Rectal smooth muscle tissue (tissue), 1 donor: ENCODE results near the gene FAM221B.
A peak's percentile ranks its signal among the peaks of the same experiment; 100 is the strongest.

Source experiments
- H3K27ac ChIP-seq: one replicate; pipeline ENCODE4 v1.7.0; 2013; ENCODE audit warnings: low read depth, low read length, inconsistent platforms
- H3K27me3 ChIP-seq: one replicate; pipeline ENCODE4 v1.7.0; 2013; ENCODE audit warnings: low read length; ENCODE audit not compliant: control insufficient read depth, insufficient read depth
- H3K36me3 ChIP-seq: one replicate; pipeline ENCODE4 v1.7.0; 2013; ENCODE audit warnings: low read length; ENCODE audit not compliant: control insufficient read depth, insufficient read depth
- H3K4me1 ChIP-seq: one replicate; pipeline ENCODE4 v1.7.0; 2013; ENCODE audit warnings: low read length; ENCODE audit not compliant: control insufficient read depth, insufficient read depth
- H3K4me3 ChIP-seq: one replicate; pipeline ENCODE4 v1.7.0; 2013; ENCODE audit warnings: low read length
- H3K9ac ChIP-seq: one replicate; pipeline ENCODE4 v1.7.0; 2013; ENCODE audit warnings: low read length

FAM221B gene

GRCh38 chr9:35859310-35859989 lies 30.9 kb upstream of the FAM221B start:
- Histone ChIP-seq H3K27me3 (no peaks in the 10 kb centered on the region), H3K36me3 (no peaks in the 10 kb centered on the region), H3K27ac (no peak overlapping the region), H3K9ac (no peak overlapping the region), H3K4me3 (no peak overlapping the region), H3K4me1 (no peaks in the 10 kb centered on the region)

- H3K27ac ChIP-seq = no peak overlapping the region
- H3K4me3 ChIP-seq = no peak overlapping the region
- peaks cover under 1% of the 10 kb centered on the region for H3K36me3 ChIP-seq
- no peaks in the 10 kb centered on the region for H3K4me1 ChIP-seq
- no peaks in the 10 kb centered on the region for H3K27me3 ChIP-seq
- no peak overlapping the region for H3K9ac ChIP-seq
These were observed 29.9 kb upstream of the FAM221B start for GRCh38 chr9:35858458-35858857.

- Histone ChIP-seq H3K27me3 (no peaks in the 10 kb centered on the region), H3K27ac (no peak overlapping the region), H3K36me3 (peaks cover 3% of the 10 kb centered on the region), H3K9ac (no peak overlapping the region), H3K4me3 (no peak overlapping the region), H3K4me1 (no peaks in the 10 kb centered on the region)
These were observed 28.4 kb upstream of the FAM221B start for GRCh38 chr9:35856882-35857281.

GRCh38 chr9:35856206-35856605 lies 27.7 kb upstream of the FAM221B start:
- Histone ChIP-seq H3K9ac (no peak overlapping the region), H3K36me3 (peaks cover 3% of the 10 kb centered on the region), H3K27me3 (no peaks in the 10 kb centered on the region), H3K4me1 (no peaks in the 10 kb centered on the region), H3K4me3 (no peak overlapping the region), H3K27ac (no peak overlapping the region)

- no peak overlapping the region for H3K4me3 ChIP-seq
These were observed 25.7 kb upstream of the FAM221B start for GRCh38 chr9:35854091-35854762.

GRCh38 chr9:35852876-35853865 lies 24.6 kb upstream of the FAM221B start:
- Histone ChIP-seq H3K4me3 (no peak overlapping the region), H3K27me3 (no peaks in the 10 kb centered on the region), H3K27ac (no peak overlapping the region), H3K4me1 (no peaks in the 10 kb centered on the region), H3K9ac (no peak overlapping the region), H3K36me3 (peaks cover 3% of the 10 kb centered on the region)

More at GRCh38 chr9:35854091-35854762, 25.7 kb upstream of the FAM221B start:
- Histone ChIP-seq H3K36me3 (peaks cover 3% of the 10 kb centered on the region), H3K9ac (no peak overlapping the region), H3K4me1 (no peaks in the 10 kb centered on the region), H3K27me3 (no peaks in the 10 kb centered on the region), H3K27ac (no peak overlapping the region)

- no peaks in the 10 kb centered on the region for H3K27me3 ChIP-seq
- no peak overlapping the region for H3K4me3 ChIP-seq
- H3K4me1 ChIP-seq = no peaks in the 10 kb centered on the region
- peaks cover 3% of the 10 kb centered on the region for H3K36me3 ChIP-seq
- no peak overlapping the region for H3K27ac ChIP-seq
- H3K9ac ChIP-seq = no peak overlapping the region
These were observed 23.8 kb upstream of the FAM221B start for GRCh38 chr9:35852267-35852815.

- peak overlapping the region; percentile 54 for H3K27ac ChIP-seq
- no peak overlapping the region for H3K9ac ChIP-seq
- H3K4me3 ChIP-seq = no peak overlapping the region
- no peaks in the 10 kb centered on the region for H3K27me3 ChIP-seq
- no peaks in the 10 kb centered on the region for H3K36me3 ChIP-seq
- peaks cover 9% of the 10 kb centered on the region for H3K4me1 ChIP-seq
These were observed 19.4 kb upstream of the FAM221B start for GRCh38 chr9:35847792-35848572.

GRCh38 chr9:35845824-35846771 lies 17.6 kb upstream of the FAM221B start:
- no peak overlapping the region for H3K9ac ChIP-seq
- H3K27me3 ChIP-seq = no peaks in the 10 kb centered on the region
- H3K4me1 ChIP-seq = peaks cover 9% of the 10 kb centered on the region
- no peak overlapping the region for H3K27ac ChIP-seq
- no peaks in the 10 kb centered on the region for H3K36me3 ChIP-seq
- H3K4me3 ChIP-seq = no peak overlapping the region

GRCh38 chr9:35844628-35845270 lies 16.2 kb upstream of the FAM221B start:
- Histone ChIP-seq H3K27ac (peak overlapping the region; percentile 67), H3K27me3 (no peaks in the 10 kb centered on the region), H3K4me3 (no peak overlapping the region), H3K4me1 (peaks cover 9% of the 10 kb centered on the region), H3K36me3 (no peaks in the 10 kb centered on the region), H3K9ac (no peak overlapping the region)
